ENCODE measurements around the gene PSMD10.

The PSMD10 gene, protein sequence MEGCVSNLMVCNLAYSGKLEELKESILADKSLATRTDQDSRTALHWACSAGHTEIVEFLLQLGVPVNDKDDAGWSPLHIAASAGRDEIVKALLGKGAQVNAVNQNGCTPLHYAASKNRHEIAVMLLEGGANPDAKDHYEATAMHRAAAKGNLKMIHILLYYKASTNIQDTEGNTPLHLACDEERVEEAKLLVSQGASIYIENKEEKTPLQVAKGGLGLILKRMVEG

DNA sequence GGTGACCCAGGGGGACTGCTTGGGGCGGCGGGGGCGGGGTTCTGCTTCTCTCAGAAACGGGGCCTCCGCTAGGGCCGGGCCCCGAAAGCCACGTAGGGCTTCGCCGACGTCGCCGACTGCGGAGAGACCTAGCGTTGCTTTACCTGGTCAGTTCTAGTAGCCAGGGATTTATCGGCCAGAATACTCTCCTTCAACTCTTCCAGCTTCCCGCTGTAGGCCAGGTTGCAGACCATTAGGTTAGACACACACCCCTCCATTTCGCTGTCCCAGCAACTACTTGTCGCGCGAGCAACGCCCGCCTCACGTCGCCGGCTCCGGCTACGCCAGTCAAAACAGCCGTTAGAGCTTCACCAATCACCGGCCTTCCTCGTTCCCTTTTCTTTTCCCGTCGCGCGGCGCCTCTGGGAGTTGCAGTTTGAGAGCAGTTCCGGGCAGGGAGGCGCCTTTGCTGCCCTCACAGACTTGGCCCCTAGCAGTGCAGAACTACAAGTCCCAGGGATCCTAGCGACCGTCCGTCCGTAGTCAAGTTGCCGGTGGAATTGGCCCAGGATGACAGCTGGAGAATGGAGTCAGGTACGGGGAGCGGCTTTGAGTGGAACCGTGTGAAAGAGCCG is at the start of gene PSMD10, which contains the start of gene ATG4A:
TSS of gene PSMD10 (minus strand) at position 279 of the 614 bp plus-strand sequence. CDS start at position 257, 22 bp downstream.
TSS of gene ATG4A (plus strand) at position 515 of the 614 bp plus-strand sequence. CDS start at position 564, 49 bp downstream.
- peak; percentile 81 for DNase-seq

DNA sequence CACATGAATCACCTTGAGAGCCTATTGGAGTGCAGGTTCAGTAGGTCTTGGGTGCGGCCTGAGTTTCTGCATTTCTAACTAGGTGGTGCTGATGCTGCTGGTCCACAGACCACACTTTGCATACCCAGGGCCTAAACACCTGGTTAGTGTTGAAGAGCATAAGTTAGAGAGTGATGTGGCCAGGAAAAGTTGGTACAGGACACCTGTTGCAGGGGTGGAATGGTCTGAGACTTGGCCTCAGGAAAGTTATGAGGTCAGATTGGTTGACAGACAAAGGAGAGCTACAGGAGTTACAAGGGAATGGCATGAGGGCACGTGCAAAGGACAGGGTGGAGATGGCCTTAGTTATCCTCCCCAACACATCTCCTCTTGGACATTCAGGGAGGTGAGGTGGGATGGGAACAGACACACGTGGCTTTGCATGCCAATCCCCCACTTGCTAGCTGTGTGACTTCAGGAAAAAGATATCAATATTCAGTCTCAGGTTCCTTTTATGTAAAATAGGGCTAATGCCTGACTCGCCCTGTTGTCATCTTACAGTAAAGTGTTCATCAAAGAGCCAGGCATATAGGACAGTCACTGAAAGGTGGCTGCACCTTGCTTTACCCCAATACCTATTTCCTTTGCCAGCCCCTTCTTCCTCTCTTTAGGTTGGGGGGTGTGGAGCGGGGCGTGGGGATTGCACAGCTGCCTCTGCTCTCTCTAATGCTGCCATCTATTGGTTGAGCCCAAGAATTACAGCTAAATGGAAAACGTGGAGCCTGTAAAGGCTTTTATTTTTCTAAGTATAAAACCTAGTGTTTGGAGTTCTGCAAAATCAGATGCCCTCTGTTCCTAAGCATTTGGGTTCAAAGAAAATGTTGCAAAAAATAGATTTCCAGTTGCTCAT is 47.7 kb upstream of the PSMD10 start:
- no peak for DNase-seq

DNA sequence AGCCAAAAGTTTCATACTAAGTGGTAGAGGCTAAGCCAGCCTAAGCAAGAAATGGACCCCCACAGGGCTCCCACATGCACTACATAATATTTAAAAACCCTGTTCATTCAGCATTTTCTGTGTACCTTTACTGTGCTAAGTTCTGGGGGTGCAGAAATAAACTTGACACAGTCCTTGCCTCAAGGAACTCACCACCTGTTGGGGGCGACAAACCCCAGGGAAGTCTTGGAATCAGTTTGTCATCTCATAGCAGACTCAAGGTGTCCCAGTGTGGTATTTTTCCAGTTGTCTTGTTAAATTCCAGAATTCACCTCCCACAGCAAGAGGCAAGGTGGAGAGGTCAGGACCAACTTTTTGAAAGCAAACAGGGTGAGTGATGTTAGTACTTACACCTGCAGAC is 43.4 kb upstream of the PSMD10 start:
- DNase-seq = no peak

DNA sequence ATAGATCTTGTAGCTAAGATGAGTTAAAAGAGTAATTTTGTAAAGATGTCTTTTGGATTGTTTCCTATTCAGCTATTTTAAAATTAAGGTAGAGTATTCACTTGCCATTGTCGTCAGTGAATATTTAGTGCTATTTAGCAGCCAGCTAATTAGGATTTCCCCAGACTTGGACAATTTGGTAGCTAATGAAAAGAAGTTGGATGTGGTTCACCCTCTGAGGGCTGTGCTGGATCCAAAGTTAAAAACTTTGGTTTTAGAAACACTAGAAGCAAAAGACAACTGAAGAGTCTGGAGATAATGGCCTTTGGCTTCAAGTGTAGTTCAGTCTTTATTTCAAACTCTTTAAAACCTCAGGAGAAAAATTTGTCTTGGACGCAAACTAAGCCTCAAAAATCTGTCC is 41.5 kb upstream of the PSMD10 start:
- no peak for DNase-seq

DNA sequence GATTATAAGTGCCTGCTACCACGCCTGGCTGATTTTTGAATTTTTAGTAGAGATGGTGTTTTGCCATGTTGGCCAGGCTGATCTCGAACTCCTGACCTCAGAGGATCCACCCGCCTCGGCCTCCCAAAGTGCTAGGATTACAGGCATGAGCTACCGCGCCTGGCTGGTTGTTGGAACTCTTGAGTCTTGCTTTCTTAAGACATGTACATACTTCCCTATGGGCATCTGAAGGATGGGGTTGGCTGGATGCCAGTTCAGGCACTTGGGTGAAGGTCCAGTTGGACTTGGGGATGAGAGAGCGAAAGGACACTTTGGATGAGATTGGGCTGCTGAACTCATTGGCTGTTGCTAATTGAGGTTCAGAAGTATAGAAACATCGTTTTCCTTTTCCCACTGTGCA is 40.7 kb upstream of the PSMD10 start:
- no peak for DNase-seq

DNA sequence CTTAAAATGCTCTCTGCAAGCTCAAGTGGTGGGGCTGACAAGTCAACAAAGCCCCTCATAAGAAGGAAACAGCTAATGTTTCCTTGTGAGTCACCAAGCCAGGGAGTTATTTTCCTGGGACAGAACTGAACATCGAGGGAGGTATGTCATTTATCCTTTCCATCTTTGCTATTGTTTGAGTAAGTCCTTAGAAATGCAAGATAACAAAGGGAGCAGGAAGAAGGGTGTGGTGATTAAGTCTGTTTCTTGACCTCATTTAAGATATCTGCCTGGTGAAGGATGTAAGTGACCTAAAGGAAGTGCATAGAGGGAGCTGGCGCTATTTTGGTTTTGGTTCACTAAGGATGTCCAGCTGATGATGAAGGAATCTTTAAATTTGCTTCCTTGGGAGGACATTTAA is 40.1 kb upstream of the PSMD10 start:
- no peak for DNase-seq

DNA sequence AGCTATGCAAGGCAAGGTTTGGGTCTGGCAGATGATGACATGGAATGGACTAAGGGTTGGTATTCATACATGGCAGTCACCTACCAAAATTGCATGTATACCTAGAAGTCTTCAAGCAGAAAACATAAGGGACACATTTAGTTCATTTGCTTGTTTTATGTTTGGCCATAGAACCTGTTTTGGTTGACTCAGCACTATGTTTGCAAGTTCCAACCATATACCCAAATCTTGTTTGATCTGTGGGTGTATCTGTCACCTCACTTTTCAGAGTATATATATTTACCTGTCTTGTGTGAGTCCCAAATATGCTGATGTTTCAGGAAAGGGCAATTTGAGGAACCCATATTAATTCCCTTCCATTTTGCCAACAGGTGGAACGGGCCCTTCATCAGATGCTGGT is 39.5 kb upstream of the PSMD10 start:
- DNase-seq = no peak

DNA sequence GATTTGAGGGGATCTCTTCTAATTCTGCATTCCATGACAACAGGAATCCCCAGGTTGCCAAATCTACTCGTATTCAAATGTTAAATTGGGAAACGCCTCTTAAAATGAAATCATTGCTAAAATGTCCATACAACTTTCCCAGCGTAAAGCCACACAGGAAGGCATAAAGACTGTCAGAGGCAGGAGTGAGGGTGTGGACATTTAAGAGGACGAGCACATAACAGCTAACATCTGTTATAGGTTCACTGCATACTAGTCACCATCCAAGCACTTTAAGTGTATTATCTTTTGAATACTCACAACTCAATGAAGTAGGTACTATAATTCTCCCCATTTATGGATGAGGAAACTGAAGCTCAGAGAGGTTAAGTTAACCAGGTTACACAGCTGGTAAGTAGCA is 35.8 kb upstream of the PSMD10 start:
- no peak for DNase-seq

DNA sequence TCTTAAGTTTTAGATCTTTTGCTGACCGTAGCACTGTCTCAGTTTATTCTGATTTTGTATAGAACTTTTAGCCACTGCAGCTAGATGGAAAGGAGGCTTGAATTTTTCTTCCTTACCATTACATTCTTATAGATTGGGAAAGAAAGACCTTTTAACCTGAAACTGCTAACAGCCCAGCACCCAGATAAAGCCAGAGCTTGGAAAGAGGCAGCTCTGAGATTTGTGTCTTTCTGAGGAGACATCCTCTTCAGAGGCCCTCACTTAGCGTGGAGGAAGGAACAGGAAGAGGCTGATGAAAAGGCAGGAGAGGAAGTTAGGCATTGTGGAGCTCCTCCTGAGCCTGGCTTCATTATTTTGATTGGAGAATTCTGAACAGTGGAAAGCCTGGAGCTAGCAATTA is 35.3 kb upstream of the PSMD10 start:
- no peak for DNase-seq

DNA sequence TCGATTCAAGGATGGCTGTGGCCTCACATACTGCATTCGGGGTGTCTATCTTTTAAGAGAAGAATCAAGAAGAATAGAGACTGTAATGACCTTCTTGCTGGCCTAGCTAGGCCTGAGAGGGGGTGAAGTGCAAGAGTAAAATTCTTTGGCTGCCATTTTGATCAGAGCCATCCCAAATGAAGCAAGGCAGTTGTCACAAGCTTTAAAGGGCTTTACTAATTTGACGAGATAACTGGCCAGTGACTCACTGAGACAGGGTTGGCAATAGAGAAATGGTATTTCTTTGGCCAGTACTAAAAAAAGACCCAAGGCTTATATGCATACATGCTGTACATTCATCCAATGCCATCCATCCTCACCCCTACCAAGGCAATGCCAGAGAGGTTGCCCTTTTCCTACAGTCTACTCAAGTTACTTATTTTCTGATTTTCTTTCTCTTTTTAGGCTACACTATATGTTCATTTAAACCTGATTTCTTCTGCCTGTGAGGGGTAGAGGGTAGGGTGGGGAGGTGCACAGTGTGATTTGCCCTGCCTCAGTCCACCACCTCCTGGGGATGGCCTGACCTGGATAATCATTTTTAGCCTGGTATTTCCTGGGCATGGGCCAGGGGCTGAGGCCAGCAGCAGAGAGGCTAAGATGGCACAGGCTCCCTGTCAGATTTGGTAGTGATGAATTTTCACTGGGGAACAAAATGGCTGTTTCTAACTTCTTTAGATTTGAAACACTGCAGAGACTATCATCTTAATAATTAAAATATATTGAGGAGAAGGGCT is 32.4 kb upstream of the PSMD10 start:
- no peak for DNase-seq

DNA sequence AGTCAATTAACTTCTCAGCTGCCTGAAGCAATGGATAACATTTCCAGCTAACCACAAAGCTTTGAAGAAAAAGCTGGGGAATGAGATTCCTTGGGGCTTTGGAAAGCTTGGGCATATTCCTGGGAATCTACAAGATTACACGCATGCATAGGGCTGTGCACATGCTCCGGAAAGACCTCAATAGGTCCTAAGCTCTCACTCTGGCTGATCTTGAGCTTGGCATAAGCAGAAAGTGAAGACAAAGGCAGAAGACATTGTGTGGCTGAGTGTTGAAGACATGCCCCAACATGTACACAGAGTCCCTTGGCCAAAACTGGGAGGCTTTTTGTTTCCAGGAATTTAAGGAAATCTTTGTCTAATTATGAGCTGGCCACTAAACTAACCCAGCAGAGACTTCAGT is 31.4 kb upstream of the PSMD10 start:
- DNase-seq = no peak

DNA sequence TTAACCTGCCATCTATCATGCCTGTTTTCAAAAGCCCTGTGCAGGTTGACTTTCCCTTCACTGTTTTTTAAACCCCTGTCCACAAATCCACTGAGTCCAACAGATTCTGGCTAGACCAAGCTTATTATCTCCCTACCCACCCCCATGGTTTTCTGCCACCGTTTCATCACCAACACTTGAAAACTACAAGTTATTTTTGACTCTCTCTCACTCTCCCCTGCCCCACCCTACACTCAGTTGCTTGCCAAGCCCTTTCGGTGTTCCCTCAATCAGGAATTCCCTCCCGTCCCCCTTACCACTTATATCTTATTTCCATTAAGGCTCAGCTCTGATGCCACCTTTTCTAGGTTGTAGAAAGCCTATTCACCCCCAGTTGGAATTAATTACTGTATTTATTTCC is 29.9 kb upstream of the PSMD10 start:
- DNase-seq = no peak

DNA sequence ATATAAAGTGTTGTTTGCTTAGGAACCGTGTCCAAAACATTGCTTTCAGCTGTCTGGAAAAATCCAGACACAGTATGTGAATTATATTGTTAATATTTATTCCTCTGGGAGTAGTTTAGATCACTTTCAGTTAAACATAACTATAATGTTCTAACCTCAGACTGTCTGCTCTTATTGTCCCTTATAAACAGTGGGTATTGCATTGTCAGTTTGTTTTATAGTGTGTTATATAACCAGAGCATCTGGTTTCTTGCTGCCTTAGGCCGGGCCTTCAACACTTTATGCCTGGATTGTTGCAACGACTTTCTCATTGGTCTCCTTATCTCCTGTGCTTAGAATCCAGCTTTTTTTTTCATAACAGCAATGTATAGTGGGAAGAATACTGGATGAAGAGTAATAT is 26.6 kb upstream of the PSMD10 start:
- no peak for DNase-seq

DNA sequence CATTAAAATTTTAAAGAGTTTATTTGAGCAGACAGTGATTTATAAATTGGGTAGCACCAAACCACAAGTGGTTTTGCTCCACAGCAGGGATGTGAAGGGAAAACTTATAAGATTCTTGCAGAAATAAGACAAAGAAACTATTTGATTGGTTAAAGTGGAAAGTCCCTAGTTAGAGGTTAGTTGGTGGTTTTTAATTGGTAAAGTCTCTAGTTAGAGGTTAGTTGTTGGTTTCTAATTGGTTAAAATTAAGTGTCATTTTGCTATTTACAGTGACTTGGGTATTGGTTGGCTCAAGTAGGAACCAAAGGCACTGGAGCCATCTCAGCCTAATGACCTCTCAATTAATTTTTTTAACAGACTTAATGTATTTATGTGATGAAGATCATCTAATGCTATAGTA is 23.2 kb upstream of the PSMD10 start:
- DNase-seq = no peak

DNA sequence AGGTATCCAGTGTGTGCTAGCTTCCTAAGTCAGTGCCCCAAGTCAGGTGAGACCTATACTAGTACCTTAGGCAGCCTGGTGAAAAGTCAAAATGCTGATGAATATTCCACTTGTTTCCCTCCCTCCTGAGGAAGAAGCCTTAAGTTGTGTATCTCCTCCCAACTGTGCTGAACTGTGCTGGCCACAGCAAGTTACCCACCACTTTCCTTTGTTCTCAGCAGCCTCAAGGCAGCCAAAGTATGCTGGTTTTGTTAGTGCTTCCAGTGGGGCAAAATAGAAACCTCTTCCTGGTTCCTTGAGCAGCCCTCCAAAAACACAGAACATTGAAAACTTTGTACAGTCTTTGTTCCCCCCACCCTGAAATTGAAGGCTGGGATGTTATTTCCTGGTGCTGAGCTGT is 14.1 kb upstream of the PSMD10 start:
- no peak for DNase-seq

DNA sequence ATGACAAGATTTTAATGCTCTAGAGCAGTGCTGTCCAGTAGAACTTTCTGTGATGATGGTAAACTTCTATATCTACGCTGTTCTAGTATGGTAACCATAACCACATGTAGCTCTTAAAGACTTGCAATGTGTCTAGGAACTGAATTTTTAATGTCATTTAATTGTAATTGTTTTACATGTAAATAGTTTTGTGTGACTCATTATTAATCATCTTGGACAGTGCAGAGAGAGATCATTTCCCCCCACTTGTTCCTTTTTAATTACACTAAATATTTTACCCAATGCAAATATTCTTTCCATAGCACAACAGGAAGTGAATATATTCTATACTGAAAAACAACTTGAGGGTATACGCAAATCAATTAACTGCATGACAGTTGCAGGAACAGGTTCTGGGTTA is 6.0 kb upstream of the PSMD10 start:
- no peak for DNase-seq

DNA sequence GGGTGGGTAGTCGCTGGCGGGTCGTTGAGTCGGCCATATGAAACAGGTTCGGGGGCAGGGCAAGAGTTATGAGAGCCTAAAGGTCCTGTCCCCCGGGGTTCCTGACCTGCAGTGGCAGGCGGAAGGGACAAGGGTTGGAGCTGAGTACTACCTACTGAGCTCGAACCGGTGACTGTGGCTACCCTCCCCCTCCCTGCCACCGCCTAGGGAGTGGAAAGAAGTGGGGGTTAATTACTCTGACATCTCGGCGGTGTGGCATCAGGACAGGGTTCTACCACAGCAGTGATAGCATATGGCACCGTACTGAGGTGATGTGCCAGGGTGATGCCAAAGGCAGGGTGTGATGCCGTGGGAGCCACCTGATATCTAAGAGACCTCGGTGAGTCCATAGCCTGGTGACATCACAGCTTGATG is 543 bp upstream of the PSMD10 start:
- no peak for DNase-seq

DNA sequence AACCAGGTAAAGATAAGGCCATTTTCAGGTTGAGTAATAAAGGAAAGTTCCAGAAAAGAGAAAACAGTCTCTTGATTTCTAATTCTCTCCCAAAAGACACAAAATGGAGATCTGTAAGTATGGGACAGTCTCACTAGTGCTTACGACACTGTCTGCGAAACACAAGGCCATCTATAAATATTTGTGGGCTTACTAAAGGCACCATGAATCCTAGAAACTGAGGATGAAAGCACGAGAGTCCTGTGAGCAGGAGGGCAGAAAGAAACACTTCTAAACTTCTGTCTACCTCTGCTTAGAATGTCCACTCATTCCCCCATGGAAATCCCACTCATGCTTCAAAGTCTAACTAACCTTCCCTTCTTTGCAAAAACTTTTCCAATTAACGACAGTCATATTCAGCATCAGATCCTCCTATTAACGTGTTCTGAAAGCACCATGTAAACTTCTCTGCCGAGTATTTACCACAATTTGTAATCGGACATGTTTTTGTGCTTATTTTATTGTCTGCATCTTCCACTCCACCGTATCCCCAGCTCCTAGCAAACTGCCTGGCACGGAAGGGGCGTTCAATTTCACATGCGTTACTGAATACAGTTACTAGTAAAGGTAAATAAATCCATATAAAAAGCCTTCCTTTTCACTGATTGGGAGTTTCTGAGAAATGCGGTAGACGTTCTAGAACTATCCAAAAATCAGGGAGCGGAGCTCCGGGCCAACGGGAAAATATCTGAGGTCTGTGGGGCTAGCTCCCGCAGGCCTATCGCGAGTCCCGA is 665 bp downstream of the PSMD10 start:
- no peak for DNase-seq

DNA sequence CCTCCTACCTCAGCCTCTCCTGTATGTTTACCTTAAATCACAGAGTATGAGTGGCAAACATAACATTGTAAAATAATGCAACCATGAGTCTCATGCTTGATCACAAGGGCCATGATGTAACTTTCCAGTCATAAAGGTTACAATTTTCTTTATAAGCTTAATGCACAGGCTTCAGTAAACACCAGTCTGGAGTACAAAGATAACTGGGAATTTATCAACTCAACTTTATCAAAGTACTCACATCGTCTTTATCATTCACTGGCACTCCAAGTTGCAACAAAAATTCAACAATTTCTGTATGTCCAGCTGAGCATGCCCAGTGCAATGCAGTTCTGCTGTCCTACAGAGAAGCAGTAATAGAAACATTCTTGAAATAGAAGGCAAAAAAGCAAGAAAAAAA is 2.8 kb downstream of the PSMD10 start:
- no peak for DNase-seq

DNA sequence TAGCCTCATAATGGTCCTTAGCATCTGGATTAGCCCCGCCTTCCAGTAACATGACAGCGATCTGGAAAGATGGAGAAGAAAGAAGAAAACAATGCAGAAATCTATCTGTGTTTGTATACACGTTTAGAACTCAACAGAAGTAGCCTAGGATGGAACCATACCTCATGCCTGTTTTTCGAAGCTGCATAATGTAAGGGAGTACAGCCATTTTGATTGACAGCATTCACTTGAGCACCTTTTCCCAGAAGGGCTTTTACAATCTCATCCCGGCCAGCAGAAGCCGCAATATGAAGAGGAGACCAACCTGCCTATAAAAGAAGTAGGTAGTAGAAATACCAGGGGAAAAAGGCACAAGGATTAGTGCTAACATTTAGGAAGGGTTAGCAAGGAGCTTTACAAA is 3.5 kb downstream of the PSMD10 start:
- no peak for DNase-seq

DNA sequence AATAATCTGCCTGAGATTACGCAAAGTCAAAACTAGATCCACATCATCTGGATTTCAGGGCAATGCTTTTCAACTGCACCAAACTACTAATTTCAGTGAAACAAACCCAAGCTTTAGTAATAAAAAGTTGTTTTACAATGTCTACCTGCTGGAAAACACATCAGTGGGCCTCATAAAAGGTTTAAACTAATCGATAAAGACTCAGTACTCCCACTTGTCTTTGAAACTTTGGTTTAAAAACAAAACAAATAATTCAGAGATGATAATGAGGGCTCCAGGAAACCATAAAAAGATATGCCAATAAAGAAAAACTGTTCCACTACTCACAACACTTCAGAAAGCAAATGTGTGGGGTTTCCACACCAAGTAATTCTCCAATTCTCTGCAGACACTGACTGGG is 10.2 kb downstream of the PSMD10 start:
- DNase-seq = no peak

DNA sequence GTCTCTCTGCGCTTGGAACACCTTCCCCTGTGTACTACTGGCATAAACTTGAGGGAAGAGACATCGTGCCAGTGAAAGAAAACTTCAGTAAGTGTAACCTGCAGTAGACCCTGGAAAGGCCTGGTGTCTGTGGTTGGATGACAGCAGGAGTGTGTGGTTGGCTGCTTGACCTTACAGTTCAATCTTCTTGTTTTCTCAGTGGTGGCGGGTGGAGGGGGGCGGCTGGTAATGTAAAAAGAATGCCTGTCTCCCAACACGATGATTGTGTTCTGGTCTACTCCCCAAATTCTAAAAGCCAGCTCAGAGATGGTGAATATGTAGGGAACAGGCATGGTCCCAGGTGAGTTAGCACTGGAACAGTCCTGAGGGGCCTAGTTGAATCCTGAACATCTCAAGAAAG is 18.6 kb downstream of the PSMD10 start:
- DNase-seq = no peak
